Fibroblast of pulmonary artery (primary cell): ENCODE results near the gene LRTM2.
A peak's percentile ranks its signal among the peaks of the same experiment; 100 is the strongest.
"Not testable (repeated sequence)": the region's sequence is repeated elsewhere in the genome, so short reads cannot be mapped to it uniquely, and the experiment has no call there.

Experiments
- DNase-seq: peaks from one replicate; pipeline ENCODE4 v3.0.0-alpha.2; 2010; ENCODE audit warnings: low read depth
- H3K4me3 ChIP-seq: replicated peaks from 2 replicates; pipeline ENCODE4 v1.5.1; 2011; ENCODE audit warnings: low read depth, mild to moderate bottlenecking, control low read depth, low read length, moderate library complexity
- TF ChIP-seq, protein P1 (sequence below): IDR thresholded peaks from 2 replicates; pipeline ENCODE4 v1.5.1; 2011; ENCODE audit warnings: mild to moderate bottlenecking, control low read depth, low read length, inconsistent platforms; ENCODE audit errors: missing control alignments

LRTM2 gene

GRCh38 chr12:1812650-1813302 lies 7.6 kb upstream of the LRTM2 start:
- peak; percentile 76 for DNase-seq
- TF ChIP-seq, protein P1, sequence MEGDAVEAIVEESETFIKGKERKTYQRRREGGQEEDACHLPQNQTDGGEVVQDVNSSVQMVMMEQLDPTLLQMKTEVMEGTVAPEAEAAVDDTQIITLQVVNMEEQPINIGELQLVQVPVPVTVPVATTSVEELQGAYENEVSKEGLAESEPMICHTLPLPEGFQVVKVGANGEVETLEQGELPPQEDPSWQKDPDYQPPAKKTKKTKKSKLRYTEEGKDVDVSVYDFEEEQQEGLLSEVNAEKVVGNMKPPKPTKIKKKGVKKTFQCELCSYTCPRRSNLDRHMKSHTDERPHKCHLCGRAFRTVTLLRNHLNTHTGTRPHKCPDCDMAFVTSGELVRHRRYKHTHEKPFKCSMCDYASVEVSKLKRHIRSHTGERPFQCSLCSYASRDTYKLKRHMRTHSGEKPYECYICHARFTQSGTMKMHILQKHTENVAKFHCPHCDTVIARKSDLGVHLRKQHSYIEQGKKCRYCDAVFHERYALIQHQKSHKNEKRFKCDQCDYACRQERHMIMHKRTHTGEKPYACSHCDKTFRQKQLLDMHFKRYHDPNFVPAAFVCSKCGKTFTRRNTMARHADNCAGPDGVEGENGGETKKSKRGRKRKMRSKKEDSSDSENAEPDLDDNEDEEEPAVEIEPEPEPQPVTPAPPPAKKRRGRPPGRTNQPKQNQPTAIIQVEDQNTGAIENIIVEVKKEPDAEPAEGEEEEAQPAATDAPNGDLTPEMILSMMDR = no peak
- no peak overlapping the region for H3K4me3 ChIP-seq

GRCh38 chr12:1814266-1814665 lies 6.1 kb upstream of the LRTM2 start:
- TF ChIP-seq, protein P1 = no peak
- H3K4me3 ChIP-seq = no peak overlapping the region
- no peak for DNase-seq

- TF ChIP-seq, protein P1 = no peak
- H3K4me3 ChIP-seq = no peak overlapping the region
- no peak for DNase-seq
These were observed 5.3 kb upstream of the LRTM2 start for GRCh38 chr12:1815108-1815507.

GRCh38 chr12:1815814-1816729 lies 4.3 kb upstream of the LRTM2 start:
- no peak for DNase-seq
- H3K4me3 ChIP-seq = no peak overlapping the region
- TF ChIP-seq, protein P1 = no peak

GRCh38 chr12:1816730-1817348 lies 3.5 kb upstream of the LRTM2 start:
- TF ChIP-seq, protein P1 = no peak
- no peak overlapping the region for H3K4me3 ChIP-seq

DNA sequence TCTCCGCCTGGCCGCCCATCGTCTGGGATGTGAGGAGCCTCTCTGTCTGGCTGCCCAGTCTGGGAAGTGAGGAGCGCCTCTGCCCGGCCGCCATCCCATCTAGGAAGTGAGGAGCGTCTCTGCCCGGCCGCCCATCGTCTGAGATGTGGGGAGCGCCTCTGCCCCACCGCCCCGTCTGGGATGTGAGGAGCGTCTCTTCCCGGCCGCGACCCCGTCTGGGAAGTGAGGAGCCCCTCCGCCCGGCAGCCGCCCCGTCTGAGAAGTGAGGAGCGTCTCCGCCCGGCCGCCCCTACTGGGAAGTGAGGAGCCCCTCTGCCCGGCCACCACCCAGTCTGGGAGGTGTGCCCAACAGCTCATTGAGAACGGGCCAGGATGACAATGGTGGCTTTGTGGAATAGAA lies 2.4 kb upstream of the LRTM2 start:
- H3K4me3 ChIP-seq, DNase-seq: not testable (repeated sequence)

More at GRCh38 chr12:1816730-1817348, 3.5 kb upstream of the LRTM2 start:
- no peak for DNase-seq

GRCh38 chr12:1819050-1819449 lies 1.3 kb upstream of the LRTM2 start:
- DNase-seq = no peak
- no peak overlapping the region for H3K4me3 ChIP-seq
- TF ChIP-seq, protein P1 = no peak
